Smooth muscle cell of the coronary artery (primary cell): ENCODE results near the gene CRIM1. TPM values are rescaled to one million over a fixed set of nuclear protein-coding genes. Genes with fewer than 3 reads are reported as not detected.

Experiments used
- total RNA-seq: library from RNA; depleted of rRNA; stranded (reverse); fragments of >200 nt; gene quantifications from 2 replicates; pipeline ENCODE4 v1.2.3, GENCODE V29; 2014; ENCODE audit warnings: low replicate concordance

The CRIM1 gene, protein sequence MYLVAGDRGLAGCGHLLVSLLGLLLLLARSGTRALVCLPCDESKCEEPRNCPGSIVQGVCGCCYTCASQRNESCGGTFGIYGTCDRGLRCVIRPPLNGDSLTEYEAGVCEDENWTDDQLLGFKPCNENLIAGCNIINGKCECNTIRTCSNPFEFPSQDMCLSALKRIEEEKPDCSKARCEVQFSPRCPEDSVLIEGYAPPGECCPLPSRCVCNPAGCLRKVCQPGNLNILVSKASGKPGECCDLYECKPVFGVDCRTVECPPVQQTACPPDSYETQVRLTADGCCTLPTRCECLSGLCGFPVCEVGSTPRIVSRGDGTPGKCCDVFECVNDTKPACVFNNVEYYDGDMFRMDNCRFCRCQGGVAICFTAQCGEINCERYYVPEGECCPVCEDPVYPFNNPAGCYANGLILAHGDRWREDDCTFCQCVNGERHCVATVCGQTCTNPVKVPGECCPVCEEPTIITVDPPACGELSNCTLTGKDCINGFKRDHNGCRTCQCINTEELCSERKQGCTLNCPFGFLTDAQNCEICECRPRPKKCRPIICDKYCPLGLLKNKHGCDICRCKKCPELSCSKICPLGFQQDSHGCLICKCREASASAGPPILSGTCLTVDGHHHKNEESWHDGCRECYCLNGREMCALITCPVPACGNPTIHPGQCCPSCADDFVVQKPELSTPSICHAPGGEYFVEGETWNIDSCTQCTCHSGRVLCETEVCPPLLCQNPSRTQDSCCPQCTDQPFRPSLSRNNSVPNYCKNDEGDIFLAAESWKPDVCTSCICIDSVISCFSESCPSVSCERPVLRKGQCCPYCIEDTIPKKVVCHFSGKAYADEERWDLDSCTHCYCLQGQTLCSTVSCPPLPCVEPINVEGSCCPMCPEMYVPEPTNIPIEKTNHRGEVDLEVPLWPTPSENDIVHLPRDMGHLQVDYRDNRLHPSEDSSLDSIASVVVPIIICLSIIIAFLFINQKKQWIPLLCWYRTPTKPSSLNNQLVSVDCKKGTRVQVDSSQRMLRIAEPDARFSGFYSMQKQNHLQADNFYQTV
- total RNA-seq: 175 and 302 TPM in 2 replicates

DNA sequence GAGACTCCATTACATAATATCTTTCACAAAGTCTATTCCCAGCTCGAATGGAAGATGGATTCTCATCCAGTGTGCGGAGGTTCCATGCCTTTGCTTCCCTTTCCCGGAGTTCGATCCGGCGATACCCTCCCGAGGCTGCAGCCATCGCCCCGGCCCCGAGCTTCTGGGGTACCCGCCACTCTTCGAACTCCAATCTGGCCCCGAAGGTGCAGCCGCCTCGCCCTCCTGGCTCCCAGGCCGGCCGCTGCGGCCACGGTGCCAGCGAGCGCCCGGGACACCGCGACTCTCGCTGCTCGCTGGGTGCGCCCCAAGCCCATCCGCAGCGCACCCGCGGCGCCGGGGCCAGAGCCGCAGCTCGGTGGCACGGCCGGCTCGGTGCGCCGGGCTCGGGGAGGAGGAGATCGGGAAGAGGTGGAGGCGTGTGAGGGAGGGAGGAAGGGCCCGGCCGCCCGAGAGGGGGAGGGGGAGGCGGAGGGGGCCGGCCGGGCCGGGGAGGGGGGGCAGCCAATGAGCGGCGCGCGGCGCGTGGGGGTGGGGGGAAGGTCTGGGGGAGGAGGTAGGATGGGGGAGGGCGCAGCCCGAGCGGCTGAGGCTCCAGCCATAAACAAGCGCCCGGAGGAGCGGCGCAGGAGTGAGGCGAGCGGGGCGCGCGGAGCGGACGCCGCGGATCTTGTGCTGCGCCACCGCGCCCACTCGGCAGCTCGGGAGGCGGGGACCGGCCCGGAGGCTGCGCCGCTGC, at the start of gene CRIM1:
Gene CRIM1, plus strand, starts transcription at position 628 of the 739 bp plus-strand sequence. CDS start 515 bp downstream, outside the sequence.

DNA sequence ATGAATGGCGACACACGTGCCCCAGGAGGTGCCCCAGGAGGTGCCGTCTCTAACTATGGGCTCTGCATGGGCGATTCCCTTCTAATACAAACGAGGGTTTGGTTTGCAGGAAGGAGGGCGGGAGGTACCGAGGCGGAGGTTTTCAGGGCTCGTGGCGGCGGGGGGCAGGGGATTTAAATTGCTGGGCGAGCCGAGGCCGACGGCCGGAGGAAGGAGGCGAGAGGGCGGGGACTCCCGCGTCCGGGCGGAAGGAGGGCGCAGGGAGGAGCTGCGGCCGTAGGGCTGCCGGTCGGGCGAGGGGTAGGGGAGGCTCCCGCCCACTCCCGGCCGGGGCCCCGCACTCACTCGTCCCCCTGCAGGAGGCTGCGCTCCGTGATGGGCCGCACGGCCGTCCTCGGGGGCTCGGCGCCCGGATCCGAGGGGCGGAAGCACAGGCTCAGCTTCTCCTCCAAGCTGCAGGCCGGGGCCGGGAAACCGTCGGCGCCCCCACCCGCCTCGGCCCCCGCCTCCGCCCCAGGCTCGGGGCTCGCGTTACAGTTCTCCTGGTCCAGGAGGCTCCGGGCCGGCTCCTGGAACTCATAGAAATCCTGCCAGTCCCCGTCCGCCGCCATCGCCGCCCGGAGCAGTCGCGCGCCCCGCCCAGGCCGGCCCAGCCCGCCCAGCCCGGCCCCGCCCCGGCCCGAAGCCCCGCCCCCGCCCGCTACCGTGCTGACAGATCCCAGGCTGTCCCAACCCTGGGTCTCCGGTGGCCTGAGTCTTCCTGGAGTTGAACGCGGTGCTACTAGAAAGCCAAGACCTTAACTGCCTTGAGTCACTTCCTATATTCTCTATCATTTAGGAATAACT, 242.2 kb downstream of the CRIM1 start, which contains the start of gene FEZ2:
Gene FEZ2, minus strand, starts transcription at position 637 of the 846 bp plus-strand sequence. Its CDS starts 26 bp downstream, at position 611.

Other genes with a start within 250 kb of the CRIM1 start
- 40.4 and 51.5 TPM in 2 replicates for gene FEZ2, start 242.4 kb downstream of the CRIM1 start, total RNA-seq